Measurements from ENCODE around the gene ITGA2B. TPM values are rescaled to one million over a fixed set of nuclear protein-coding genes. Genes with fewer than 3 reads are reported as not detected.

The ITGA2B gene
- total RNA-seq, 6 donors from 2014 or later: 3.0 to 18.1 (median 7.5) TPM

- ATAC-seq (ENCODE audit: low FRiP score in 2 of 2) (no peak), DNase-seq (peak in 1 of 2 donors; percentile 42)
- Histone ChIP-seq H3K4me1 (peaks cover 16 to 22% (median 19%) of the 10 kb centered on the region in 4 donors), H3K27me3 (peaks cover 0 to 5% (median 2%) of the 10 kb centered on the region in 4 donors), H3K4me3 (no peak overlapping the region), H3K27ac (no peak overlapping the region), H3K9me3 (no peaks in the 10 kb centered on the region), H3K36me3 (no peaks in the 10 kb centered on the region)
- WGBS, 2 donors: 75 to 82% methylated on average over 13 to 16 of the region's 16 CpGs
- no peak for TF ChIP-seq POLR2A (IDR thresholded peaks at IDR 0.05)
- no peak for TF ChIP-seq POLR2AphosphoS5 (IDR thresholded peaks at IDR 0.05)
- no peak for TF ChIP-seq CTCF (IDR thresholded peaks at IDR 0.05)
- TF ChIP-seq EP300 (IDR thresholded peaks at IDR 0.05): no peak
Observed at GRCh38 chr17:44383861-44384260, 5.6 kb downstream of the ITGA2B start.

- Histone ChIP-seq H3K4me1 (peaks cover 16 to 22% (median 19%) of the 10 kb centered on the region in 4 donors), H3K36me3 (no peaks in the 10 kb centered on the region), H3K27ac (no peak overlapping the region), H3K4me3 (no peak overlapping the region), H3K27me3 (peaks cover 0 to 5% (median 2%) of the 10 kb centered on the region in 4 donors), H3K9me3 (no peaks in the 10 kb centered on the region)
- WGBS, 2 donors: 92 to 94% methylated on average over 15 of the region's 15 CpGs
- no peak for TF ChIP-seq EP300 (IDR thresholded peaks at IDR 0.05)
- no peak for TF ChIP-seq POLR2A (IDR thresholded peaks at IDR 0.05)
- TF ChIP-seq POLR2AphosphoS5 (IDR thresholded peaks at IDR 0.05): no peak
- no peak for TF ChIP-seq CTCF (IDR thresholded peaks at IDR 0.05)
- DNase-seq (peak in 1 of 2 donors; percentile 62), ATAC-seq (ENCODE audit: low FRiP score in 2 of 2) (no peak)
Observed at GRCh38 chr17:44383363-44383762, 6.1 kb downstream of the ITGA2B start.

- H3K9me3 ChIP-seq: no peaks in the 10 kb centered on the region
- TF ChIP-seq EP300 (IDR thresholded peaks at IDR 0.05): no peak
- TF ChIP-seq POLR2A (IDR thresholded peaks at IDR 0.05): no peak
- TF ChIP-seq POLR2AphosphoS5 (IDR thresholded peaks at IDR 0.05): no peak
- TF ChIP-seq CTCF (IDR thresholded peaks at IDR 0.05): no peak
- H3K4me1 ChIP-seq: peaks cover 16 to 22% (median 19%) of the 10 kb centered on the region in 4 donors
- WGBS, 2 donors: 91 to 96% methylated on average over 5 to 6 of the region's 6 CpGs
- no peak overlapping the region for H3K4me3 ChIP-seq
- no peak for DNase-seq
- H3K36me3 ChIP-seq: no peaks in the 10 kb centered on the region
- peaks cover 0 to 5% (median 2%) of the 10 kb centered on the region in 4 donors for H3K27me3 ChIP-seq
- H3K27ac ChIP-seq: no peak overlapping the region
- no peak for ATAC-seq (ENCODE audit: low FRiP score in 2 of 2)
Observed at GRCh38 chr17:44382917-44383316, 6.5 kb downstream of the ITGA2B start.

- ATAC-seq (ENCODE audit: low FRiP score in 2 of 2): no peak
- H3K27me3 ChIP-seq: peaks cover 0 to 5% (median 2%) of the 10 kb centered on the region in 4 donors
- H3K36me3 ChIP-seq: no peaks in the 10 kb centered on the region
- peaks cover 16 to 22% (median 19%) of the 10 kb centered on the region in 4 donors for H3K4me1 ChIP-seq
- H3K9me3 ChIP-seq: no peaks in the 10 kb centered on the region
- WGBS, 2 donors: 78 to 80% methylated on average over 4 of the region's 4 CpGs
- no peak for DNase-seq
- no peak for TF ChIP-seq CTCF (IDR thresholded peaks at IDR 0.05)
- TF ChIP-seq EP300 (IDR thresholded peaks at IDR 0.05): no peak
- no peak for TF ChIP-seq POLR2AphosphoS5 (IDR thresholded peaks at IDR 0.05)
- TF ChIP-seq POLR2A (IDR thresholded peaks at IDR 0.05): no peak
- H3K4me3 ChIP-seq: no peak overlapping the region
- H3K27ac ChIP-seq: no peak overlapping the region
Observed at GRCh38 chr17:44381810-44382305, 7.6 kb downstream of the ITGA2B start.

- TF ChIP-seq POLR2A (IDR thresholded peaks at IDR 0.05) (no peak), POLR2AphosphoS5 (IDR thresholded peaks at IDR 0.05) (no peak), CTCF (IDR thresholded peaks at IDR 0.05) (no peak), EP300 (IDR thresholded peaks at IDR 0.05) (no peak)
- ATAC-seq (ENCODE audit: low FRiP score in 2 of 2): no peak
- 76 to 77% methylated on average over 8 to 9 of the region's 9 CpGs for WGBS, 2 donors
- no peaks in the 10 kb centered on the region for H3K36me3 ChIP-seq
- no peak for DNase-seq
- H3K9me3 ChIP-seq: no peaks in the 10 kb centered on the region
- no peak overlapping the region for H3K4me3 ChIP-seq
- peaks cover 0 to 5% (median 2%) of the 10 kb centered on the region in 4 donors for H3K27me3 ChIP-seq
- H3K4me1 ChIP-seq: peaks cover 11 to 24% (median 13%) of the 10 kb centered on the region in 4 donors
- H3K27ac ChIP-seq: no peak overlapping the region
Observed at GRCh38 chr17:44380767-44381166, 8.7 kb downstream of the ITGA2B start.

All from upper lobe of left lung (tissue), 6 donors.